Activated T-helper 1 cell treated with anti-CD3 and anti-CD28 coated beads, Interleukin-2, amount 50 U/mL, for 16 hours (primary cell): Measurements from ENCODE around the gene HTRA1.

Source experiments
- DNase-seq, 2 donors: peaks; one replicate each; pipeline ENCODE4 v3.0.0-alpha.2; 2020; ENCODE audit warnings: low read depth in 1 of 2, low spot score in 1 of 2

The HTRA1 gene

DNA sequence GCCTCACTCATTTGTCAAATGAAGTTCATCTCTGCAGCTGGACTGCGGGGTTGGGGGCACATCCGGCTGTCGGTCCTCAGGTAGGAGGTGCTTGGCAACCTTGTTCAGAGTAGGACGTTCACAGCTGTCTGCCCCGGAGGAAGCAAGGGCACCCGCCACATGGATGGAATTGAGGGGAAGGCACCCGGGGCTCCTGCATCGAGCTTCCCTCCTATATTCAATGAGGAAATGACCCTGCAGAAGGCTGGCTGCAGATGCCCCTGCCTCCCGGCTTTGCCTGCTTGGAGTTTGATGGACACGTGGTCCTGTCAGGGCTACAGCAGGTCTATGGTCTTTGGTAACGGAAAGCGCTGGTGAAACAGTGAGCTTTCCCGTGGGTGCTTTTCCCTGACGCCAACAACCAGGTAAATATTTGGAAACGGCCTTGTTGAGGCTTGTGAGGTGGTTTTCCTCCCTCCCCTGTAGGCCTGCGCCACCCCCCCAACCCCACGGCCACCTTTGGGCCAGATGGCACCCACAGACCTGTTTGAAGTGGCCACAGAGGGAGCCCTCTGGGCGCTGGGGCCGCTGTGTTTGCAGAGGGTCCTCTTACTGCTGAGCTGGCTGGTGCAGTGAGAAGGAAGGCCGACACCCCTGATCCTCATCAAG is 32.9 kb downstream of the HTRA1 start:
- DNase-seq = no peak

DNA sequence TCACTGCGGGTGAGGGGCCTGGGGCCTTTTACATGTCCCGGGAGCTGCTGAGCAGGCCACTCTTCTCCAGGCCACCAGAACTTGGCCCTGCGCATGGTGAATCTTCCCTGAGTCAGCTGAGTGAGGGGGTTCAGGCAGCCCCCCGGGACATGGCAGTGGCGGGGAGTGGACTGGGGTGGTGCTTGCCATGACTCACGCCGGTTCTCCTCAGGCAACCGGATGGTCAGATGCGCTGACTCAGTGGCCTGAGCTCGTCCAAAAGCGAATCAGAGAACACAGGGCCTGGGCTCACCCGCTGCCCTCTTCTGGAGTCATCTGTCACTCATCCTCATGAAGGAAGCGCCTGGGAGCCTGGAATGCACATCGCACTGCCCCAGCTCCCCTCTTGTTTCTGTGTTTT is 33.5 kb downstream of the HTRA1 start:
- no peak for DNase-seq

DNA sequence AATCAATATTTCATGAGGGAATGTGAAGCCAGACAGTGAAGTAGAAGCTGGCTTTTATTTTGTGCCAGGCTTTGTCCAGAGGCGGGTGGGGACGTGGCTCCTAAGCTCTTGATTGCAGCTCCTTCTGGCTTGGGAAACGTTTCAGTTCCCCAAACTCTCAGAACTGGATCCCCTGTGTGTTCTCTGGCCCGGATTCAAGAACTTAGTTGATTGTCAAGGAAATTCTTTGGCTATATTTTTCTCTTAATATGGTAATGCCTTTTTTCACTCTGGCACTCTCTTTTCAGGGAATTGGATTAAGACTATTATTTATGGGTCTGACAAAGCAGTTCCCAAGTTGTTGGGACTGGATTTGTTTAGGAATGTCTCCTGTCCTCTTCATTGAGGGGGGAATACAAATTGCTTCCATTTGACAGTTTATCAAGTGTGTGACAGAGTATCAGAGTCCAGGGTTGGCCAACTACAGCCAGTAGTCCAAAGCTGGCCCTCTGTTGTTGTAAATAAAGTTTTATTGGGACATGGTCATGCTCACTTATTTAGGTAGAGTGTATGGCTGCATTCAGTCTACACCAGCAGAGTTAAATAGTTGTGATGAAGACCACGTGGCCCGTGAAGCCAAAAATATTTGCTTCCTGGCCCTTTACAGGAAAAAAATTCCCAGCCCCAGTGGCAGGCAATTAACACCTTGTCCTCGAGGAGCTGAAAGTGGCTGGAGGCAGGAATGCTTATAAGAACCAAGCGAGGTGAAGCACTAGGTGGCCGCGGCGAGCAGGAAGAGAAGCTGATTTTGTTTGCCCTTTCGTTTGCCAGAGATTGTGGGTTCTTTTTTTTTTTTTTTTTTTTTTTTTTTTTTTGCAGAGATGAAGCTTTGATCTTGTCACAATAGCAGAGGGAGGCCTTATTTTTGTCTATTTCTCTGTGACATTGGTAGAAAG is 34.3 kb downstream of the HTRA1 start:
- DNase-seq = no peak

DNA sequence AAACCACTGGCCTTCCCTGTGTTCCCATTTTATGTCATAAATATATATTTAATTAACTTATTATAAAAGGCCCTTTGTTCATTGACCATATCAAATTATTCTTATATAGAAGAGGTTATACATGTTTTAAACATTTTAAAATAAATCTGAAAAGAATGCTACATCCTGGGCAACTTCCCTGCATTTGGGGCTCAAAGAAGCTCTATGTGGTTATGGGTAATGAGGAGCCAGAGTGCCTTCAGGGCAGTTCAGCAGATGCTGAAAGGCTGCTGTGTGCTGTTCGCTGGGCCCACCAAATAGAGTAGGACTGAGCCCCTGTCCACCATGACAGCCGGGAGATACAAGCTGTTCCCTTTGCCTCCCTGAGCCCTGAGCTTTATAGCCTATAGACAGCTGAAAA is 35.9 kb downstream of the HTRA1 start:
- no peak for DNase-seq

DNA sequence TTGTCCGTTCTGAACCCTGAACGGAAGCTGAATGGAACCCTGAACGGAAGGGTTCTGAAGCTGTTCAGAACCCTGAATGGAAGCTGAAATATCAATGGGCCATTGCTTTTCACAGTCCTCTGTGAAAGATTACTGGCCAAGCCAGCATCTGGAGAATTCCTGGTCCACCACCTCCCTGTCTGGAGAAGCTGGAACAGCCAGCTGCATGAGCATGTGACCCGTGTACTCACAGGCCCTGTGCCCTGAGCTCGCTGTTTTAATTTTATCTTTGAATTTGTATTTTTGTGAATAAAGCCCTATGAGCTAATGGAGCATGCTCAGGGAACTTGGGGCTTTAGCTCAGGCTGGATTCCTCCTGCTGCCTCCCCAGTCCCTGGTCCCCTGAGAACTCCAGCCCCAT is 37.2 kb downstream of the HTRA1 start:
- DNase-seq = no peak

DNA sequence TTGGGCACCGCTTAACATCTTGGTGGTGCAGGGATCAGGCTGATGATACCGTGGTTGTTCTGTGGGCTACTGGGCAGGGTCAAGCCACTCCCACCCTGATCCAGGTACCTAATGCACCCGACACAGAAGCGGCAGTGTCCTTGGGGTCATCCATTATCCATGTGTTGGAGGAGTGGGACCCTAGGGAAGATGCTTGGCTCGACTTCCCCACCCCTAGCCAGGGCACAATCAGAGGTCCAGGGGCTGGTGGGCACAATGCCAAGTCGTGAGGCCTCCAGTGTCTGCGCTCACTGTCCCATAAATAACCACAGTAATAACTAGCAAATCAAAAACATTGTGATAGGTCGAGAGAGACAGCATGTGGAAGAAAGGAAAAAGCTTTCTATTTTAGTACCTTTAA is 37.7 kb downstream of the HTRA1 start:
- DNase-seq = no peak

DNA sequence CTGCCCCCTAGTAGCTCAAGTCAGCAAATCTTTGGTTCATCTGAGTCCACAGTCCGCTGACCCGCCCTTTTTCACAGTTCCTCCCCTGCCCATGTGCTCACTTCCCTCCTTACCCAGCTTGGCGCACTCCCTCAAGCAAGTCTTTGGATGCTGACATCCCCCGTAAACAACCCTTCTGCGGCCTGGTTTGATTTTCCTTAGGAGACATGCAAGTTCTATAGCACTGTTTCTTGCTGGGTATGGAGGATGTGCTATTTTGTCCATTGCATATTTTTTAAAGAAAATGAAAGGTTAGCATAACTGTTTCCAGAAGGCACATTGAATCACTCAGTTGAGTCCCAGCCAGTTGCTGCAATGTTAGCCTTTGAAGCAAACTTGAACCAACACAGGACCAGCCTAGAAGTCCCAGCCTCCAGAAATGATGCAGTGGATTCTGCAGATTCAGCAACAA is 38.2 kb downstream of the HTRA1 start:
- DNase-seq = no peak

DNA sequence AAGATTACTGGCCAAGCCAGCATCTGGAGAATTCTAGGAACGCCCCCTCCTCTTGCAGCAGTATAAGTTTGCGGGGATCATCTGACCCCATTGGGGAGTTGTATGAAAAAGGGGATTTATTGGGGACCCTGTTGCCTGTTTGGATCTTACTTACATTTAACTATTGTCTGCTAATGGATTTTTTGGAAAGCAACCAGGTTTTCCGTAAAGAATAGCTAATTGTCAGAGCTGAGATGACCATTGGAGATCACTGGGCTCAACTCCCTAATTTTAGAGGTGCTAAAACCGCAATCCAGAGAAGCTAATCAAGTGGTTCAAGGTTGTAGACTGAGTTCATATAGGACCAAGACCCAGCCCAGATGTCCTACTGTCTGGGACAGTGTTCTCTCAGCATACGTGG is 38.8 kb downstream of the HTRA1 start:
- no peak for DNase-seq

DNA sequence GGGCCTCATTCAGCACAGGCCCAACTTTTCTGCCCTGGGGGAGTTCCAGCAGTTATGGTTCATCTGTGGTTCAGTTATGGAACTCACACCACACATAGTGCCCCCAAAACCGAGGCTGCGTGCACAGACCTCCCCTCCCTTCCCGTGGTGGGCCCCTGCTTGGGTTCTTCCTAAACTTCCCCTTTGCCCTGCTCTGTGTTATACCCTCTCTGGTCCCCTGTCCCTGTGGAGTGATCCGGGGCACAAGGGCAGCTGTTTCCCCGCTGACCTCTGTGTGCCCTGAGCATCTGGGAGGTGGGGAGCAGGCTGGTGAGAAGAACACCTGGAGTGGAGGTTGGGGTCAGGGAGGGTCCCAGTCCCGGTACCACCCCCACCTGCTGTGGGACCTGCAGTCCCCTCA is 39.4 kb downstream of the HTRA1 start:
- no peak for DNase-seq

DNA sequence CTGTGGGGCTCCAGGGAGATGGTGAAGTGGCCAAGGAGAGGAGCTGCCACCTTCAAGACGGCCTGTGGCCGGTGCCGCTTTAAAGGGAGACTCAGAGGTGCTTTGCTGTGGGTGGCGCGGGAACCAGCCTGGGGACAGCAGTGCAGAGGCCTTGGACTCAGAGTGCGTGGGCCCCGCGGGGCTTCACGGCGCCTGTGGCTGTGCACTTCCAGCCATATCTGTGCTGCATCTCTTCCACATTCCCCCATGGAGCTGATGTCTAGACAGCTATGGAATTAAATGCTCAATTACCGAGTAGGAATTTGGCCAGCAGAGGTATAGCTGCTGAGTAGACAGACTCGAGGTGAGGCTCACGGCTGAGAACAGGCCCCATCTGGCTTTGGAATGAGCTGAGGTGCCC is 41.7 kb downstream of the HTRA1 start:
- DNase-seq = no peak

DNA sequence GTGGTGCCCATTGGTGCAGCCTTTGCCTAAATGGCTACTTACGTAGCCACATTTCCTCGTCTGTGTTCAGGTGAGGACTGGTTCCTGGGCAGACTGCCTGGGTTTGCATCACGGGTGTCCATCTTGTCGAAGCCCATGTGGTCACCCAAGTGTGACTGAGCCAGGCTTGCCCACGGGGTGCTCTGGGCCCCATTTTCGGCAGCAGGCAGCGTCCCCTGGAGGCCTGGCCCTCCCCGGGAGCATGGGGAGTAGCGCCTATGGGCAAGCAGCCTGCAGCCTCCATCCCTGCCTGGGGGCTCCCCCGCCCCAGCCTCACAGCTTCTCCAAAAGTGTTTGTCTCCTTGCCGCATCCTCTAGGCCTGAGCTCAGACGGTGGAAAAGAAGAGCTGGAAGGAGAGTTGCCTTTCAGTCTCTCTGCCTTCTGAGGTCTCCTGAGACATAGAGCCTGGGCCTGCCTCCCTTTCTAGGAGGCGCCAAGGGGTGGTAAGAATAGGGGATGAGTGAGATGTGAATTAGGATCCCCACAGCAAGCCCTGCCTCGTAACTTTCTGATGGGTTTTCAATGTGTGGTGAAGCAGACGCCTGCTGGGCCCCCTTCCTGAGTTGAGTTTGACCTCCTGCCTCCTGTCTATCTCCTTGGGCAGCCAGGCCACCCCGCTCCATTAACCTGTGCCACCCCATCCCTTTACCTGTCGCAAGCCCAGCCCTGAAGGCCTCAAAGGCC is 42.7 kb downstream of the HTRA1 start:
- DNase-seq = no peak

DNA sequence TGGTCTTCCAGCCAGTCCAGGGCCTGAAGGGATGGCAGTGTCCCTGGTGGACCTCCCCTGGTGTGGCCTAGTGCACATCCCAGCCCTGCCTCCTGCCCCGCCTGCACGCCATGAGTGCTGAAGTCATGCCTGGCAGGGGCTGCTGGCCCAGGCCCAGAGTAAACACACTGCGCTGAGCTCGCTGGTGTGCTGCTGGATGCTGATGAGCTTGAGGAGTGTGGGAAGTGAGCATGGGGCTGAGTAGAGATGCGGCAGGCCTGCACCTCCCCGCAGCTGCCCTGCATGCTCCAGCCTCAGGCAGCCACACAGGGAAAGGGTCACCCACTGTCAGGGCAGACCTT is 43.2 kb downstream of the HTRA1 start:
- DNase-seq = no peak

DNA sequence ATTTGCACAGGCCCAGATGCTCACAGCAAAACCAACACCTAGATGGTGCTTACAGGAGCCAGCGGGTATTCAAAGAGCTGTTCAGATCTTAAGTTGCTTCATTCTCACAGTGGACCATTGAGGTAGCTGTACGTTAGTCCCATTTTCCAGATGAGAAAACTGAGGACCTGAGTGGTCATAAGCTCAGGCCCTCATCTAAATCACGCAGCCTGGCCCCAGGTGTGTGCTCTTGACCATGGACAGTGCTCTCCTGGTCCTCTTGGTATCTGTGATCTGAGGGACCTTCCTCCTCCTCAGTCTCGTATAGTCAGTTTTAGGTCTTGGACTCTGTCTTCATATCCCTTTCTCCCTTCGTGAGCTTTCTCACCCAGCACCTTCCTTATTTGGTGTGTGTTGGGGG is 43.7 kb downstream of the HTRA1 start:
- no peak for DNase-seq

DNA sequence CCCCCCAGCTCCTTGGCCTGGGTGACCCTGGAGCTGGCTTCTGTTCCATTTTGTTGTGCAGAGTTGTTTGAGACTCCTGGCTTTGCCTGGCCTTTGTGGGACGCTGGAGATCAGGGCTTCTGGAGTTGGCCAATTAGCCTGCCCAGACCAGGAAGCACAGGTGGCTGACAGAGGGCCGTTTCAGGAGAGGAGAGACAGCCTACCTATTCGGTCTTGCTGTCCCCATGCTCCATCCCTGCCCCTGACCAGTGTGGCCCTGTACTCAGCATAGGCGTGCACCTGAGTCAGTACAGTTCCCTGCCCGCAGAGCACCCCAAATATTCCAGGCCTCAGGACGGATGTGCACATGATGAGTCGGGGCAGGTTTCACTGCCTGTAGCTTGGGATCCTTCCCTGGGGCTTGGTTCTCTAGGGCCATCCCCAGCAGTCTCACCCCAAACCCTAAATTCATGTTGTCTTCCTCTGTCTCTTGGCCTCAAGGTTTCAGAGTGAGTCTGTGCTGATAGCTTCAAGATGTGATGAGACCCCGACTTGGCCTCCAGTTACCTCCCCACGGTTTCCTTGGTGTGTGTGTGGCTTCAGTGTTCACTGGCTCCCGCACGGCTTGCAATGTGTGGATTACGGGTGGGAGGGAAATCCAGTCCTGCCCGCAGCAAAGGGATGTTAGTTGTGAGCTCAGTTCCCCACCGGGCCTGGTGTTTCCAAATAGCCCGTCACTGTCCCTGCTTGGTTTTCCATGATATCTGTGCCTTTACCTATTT is 44.7 kb downstream of the HTRA1 start:
- no peak for DNase-seq

DNA sequence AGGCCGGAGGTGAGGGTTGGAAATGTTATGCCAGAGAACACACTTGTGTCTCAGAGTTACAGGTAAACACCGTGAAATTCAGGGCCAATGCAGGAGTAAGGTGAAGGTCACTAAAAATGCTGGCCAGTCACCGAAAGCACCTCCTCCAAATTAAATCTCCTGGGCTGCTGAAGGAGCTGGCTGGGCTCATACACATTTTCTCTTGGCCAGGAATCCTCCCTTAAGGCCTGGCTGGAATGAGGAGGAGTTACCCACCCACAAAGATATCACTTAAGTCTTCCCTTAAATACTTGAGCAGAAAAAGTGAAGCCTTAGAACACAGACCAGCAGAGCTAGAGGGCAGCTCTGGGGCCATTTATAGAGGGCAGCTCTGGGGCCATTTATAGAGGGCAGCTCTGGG is 46.3 kb downstream of the HTRA1 start:
- DNase-seq = no peak

DNA sequence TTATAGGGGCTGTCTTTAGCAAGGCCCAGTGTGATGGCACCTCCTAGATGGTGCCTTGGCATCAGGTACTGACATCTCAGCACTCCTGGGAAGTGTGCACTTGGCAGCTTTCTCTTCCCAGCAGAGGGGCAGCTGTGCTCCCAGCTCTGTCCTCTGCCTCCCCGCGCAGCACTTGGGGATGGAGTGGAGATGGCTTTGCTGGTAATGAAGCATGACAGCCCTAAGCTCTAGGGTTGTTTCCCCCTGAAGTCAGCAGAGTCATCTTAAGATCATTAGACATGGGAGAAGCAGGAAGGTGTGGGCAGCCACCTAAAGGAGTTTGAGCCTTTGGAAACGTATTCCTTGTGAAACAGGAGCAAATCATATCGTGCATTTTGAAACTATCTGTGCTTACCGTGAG is 46.7 kb downstream of the HTRA1 start:
- no peak for DNase-seq

DNA sequence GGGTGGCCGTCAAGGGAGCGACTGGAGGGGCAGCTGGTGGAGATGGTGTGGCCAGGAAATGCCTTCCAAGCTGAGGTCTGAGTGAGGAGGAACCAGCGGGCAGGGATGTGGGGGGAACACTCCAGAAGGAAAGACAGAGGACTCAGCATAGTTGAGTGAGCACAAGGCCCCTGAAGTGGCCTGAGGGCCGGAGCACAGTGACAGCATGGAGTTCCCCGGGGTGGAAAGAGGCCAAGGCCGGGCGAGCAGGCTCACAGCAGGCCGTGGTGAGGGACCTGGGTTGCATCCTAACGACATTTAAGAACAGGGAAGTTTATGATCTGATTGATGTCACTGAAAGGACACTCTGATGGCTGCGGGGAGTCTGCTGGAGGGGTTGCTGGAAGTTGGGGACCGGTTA is 48.0 kb downstream of the HTRA1 start:
- no peak for DNase-seq

DNA sequence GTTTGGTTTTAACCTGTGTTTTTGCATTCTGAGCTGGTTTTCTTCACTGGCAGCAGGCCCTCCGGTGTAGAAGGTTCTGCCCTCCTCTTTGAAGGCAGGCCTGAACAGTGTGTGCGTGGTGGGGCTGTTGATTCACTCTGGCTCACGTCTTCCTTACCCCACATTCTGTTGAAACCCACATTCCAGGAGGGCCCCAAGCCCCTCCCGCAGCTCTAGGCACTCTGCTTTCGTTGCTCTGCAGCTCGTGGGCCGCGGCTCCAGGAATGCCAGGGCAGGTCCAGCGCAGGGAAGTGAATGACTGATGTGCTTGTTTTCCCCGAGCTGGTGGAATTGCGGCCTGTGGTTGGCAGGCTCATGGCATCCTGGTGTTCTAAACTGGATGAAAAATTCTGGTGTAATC is 49.0 kb downstream of the HTRA1 start:
- no peak for DNase-seq

DNA sequence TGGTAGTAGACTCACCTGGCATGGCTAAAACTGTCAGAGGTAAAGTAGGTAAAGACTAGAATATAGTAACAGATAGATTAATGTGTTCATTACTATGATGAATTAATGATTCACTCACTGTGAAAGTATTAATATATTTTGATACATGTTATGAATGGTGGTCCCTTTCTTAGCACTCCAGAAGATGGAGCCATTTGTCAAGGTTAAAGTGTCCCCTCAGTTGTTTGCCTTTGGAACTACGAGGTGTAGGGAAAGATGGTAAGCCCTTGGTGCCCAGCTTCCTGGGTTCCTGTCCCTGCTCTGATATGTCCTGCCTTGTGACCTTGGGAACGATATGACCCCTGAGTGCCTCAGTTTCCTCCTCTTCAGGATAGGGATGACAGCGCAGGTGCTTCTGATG is 49.4 kb downstream of the HTRA1 start:
- no peak for DNase-seq

DNA sequence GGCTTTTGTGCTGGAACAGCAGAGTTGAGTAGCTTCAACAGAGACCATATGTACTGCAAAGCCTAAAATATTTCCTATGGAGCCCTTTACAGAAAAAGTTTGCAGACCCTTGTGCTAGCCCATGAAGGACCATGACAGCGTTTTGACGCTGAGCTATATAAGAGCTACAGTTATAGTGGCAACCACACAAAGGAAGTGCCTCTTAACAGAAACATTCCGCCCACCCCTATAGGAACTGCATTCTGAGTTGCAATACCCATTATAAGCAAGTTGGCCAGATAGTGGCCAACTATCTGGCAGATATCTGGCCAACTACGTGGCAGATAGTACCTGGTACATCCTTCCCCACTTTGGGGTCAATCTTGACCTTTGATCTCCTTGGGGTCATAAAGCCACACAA is 51.7 kb downstream of the HTRA1 start:
- no peak for DNase-seq

DNA sequence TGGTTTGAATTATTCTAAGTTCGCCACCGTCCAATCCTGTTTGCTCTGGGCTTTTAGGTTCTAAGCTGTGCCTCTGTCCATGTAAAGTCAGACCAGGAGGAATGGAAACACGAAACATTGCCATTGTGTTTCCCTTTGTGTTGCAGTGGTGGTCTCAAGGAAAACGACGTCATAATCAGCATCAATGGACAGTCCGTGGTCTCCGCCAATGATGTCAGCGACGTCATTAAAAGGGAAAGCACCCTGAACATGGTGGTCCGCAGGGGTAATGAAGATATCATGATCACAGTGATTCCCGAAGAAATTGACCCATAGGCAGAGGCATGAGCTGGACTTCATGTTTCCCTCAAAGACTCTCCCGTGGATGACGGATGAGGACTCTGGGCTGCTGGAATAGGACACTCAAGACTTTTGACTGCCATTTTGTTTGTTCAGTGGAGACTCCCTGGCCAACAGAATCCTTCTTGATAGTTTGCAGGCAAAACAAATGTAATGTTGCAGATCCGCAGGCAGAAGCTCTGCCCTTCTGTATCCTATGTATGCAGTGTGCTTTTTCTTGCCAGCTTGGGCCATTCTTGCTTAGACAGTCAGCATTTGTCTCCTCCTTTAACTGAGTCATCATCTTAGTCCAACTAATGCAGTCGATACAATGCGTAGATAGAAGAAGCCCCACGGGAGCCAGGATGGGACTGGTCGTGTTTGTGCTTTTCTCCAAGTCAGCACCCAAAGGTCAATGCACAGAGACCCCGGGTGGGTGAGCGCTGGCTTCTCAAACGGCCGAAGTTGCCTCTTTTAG is 52.9 kb downstream of the HTRA1 start:
- no peak for DNase-seq
